ENCODE results near the gene MIOS. TPM values are rescaled to one million over a fixed set of nuclear protein-coding genes. Genes with fewer than 3 reads are reported as not detected.

The MIOS gene
- total and polyA plus RNA-seq, 5 donors = 9.4 to 26.0 (median 22.1) TPM

- intact Hi-C loops (cut with DNase I) = loop anchor here in 2 of 4 donors (10.0 kb wide), 1 partner anchor 109 kb away; no protein-coding TSS in a partner anchor
- no peak for DNase-seq
- H3K27ac ChIP-seq (ENCODE audit: low read length) = no peak overlapping the region
- WGBS = 72% methylated on average over 3 of the region's 3 CpGs
- H3K4me1 ChIP-seq (ENCODE audit: control insufficient read depth, insufficient read depth, low read length) = no peaks in the 10 kb centered on the region
- no peaks in the 10 kb centered on the region for H3K27me3 ChIP-seq (ENCODE audit: control insufficient read depth, insufficient read depth)
- no peaks in the 10 kb centered on the region for H3K9me3 ChIP-seq (ENCODE audit: control insufficient read depth, low read length)
- no peak for ATAC-seq
- no peak overlapping the region for H3K4me3 ChIP-seq (ENCODE audit: low read length)
Measured at GRCh38 chr7:7533831-7534430, 32.8 kb upstream of the MIOS start.

GRCh38 chr7:7535691-7536090 is 31.0 kb upstream of the MIOS start, which contains the start of gene COL28A1:
Gene COL28A1, minus strand, starts transcription at chr7:7535873. Its CDS starts 2,998 bp downstream, at chr7:7532875.
- intact Hi-C loops (cut with DNase I) = loop anchor here in 3 of 4 donors (5.0 to 10.0 kb wide), 2 partner anchors 111 to 433 kb away; no protein-coding TSS in a partner anchor
- ATAC-seq (no peak), DNase-seq (peak in 1 of 3 donors; percentile 66)
- no peaks in the 10 kb centered on the region for H3K4me1 ChIP-seq (ENCODE audit: control insufficient read depth, insufficient read depth, low read length)
- no peaks in the 10 kb centered on the region for H3K9me3 ChIP-seq (ENCODE audit: control insufficient read depth, low read length)
- no peak within 1 kb of the TSS for H3K4me3 ChIP-seq (ENCODE audit: low read length)
- no peak within 1 kb of the TSS for H3K27ac ChIP-seq (ENCODE audit: low read length)
- WGBS = 22% methylated on average over 1 of the region's 1 CpG
- no peaks in the 10 kb centered on the region for H3K27me3 ChIP-seq (ENCODE audit: control insufficient read depth, insufficient read depth)

- no peak for ATAC-seq
- no peaks in the 10 kb centered on the region for H3K27me3 ChIP-seq (ENCODE audit: control insufficient read depth, insufficient read depth)
- no peak overlapping the region for H3K27ac ChIP-seq (ENCODE audit: low read length)
- intact Hi-C loops (cut with DNase I) = loop anchor here in 3 of 4 donors (5.0 to 10.0 kb wide), 2 partner anchors 112 to 434 kb away; no protein-coding TSS in a partner anchor
- no peak for DNase-seq
- no peaks in the 10 kb centered on the region for H3K9me3 ChIP-seq (ENCODE audit: control insufficient read depth, low read length)
- no peak overlapping the region for H3K4me3 ChIP-seq (ENCODE audit: low read length)
- 89% methylated on average over 5 of the region's 5 CpGs for WGBS
- H3K4me1 ChIP-seq (ENCODE audit: control insufficient read depth, insufficient read depth, low read length) = no peaks in the 10 kb centered on the region
Measured at GRCh38 chr7:7536396-7537019, 30.2 kb upstream of the MIOS start.

GRCh38 chr7:7537711-7538110 is 29.0 kb upstream of the MIOS start:
- no peak overlapping the region for H3K4me3 ChIP-seq (ENCODE audit: low read length)
- DNase-seq (no peak), ATAC-seq (no peak)
- WGBS = 88% methylated on average over 2 of the region's 2 CpGs
- no peaks in the 10 kb centered on the region for H3K4me1 ChIP-seq (ENCODE audit: control insufficient read depth, insufficient read depth, low read length)
- H3K27me3 ChIP-seq (ENCODE audit: control insufficient read depth, insufficient read depth) = no peaks in the 10 kb centered on the region
- no peak overlapping the region for H3K27ac ChIP-seq (ENCODE audit: low read length)
- H3K9me3 ChIP-seq (ENCODE audit: control insufficient read depth, low read length) = no peaks in the 10 kb centered on the region
- intact Hi-C loops (cut with DNase I) = loop anchor here in 3 of 4 donors (5.0 to 10.0 kb wide), 2 partner anchors 113 to 435 kb away; no protein-coding TSS in a partner anchor

GRCh38 chr7:7539152-7539551 is 27.5 kb upstream of the MIOS start:
- Histone ChIP-seq H3K9me3 (ENCODE audit: control insufficient read depth, low read length) (no peaks in the 10 kb centered on the region), H3K4me3 (ENCODE audit: low read length) (no peak overlapping the region), H3K27me3 (ENCODE audit: control insufficient read depth, insufficient read depth) (no peaks in the 10 kb centered on the region), H3K27ac (ENCODE audit: low read length) (no peak overlapping the region), H3K4me1 (ENCODE audit: control insufficient read depth, insufficient read depth, low read length) (no peaks in the 10 kb centered on the region)
- intact Hi-C loops (cut with DNase I) = loop anchor here in 3 of 4 donors (5.0 to 10.0 kb wide), 2 partner anchors 114 to 437 kb away; no protein-coding TSS in a partner anchor
- ATAC-seq (no peak), DNase-seq (no peak)
- WGBS = 62% methylated on average over 4 of the region's 4 CpGs

GRCh38 chr7:7539711-7540110 is 27.0 kb upstream of the MIOS start:
- Histone ChIP-seq H3K4me1 (ENCODE audit: control insufficient read depth, insufficient read depth, low read length) (no peaks in the 10 kb centered on the region), H3K9me3 (ENCODE audit: control insufficient read depth, low read length) (no peaks in the 10 kb centered on the region), H3K4me3 (ENCODE audit: low read length) (no peak overlapping the region), H3K27ac (ENCODE audit: low read length) (no peak overlapping the region), H3K27me3 (ENCODE audit: control insufficient read depth, insufficient read depth) (no peaks in the 10 kb centered on the region)
- intact Hi-C loops (cut with DNase I) = loop anchor here (5.0 to 10.0 kb wide), 4 partner anchors 115 to 437 kb away; no protein-coding TSS in a partner anchor
- DNase-seq = no peak
- no peak for ATAC-seq
- 83% methylated on average over 4 of the region's 4 CpGs for WGBS

GRCh38 chr7:7542251-7542835 is 24.3 kb upstream of the MIOS start:
- Histone ChIP-seq H3K27me3 (ENCODE audit: control insufficient read depth, insufficient read depth) (no peaks in the 10 kb centered on the region), H3K4me3 (ENCODE audit: low read length) (no peak overlapping the region), H3K4me1 (ENCODE audit: control insufficient read depth, insufficient read depth, low read length) (no peaks in the 10 kb centered on the region), H3K27ac (ENCODE audit: low read length) (no peak overlapping the region), H3K9me3 (ENCODE audit: control insufficient read depth, low read length) (no peaks in the 10 kb centered on the region)
- intact Hi-C loops (cut with DNase I) = loop anchor here in 3 of 4 donors (5.0 kb wide), 3 partner anchors 120 to 440 kb away; no protein-coding TSS in a partner anchor
- DNase-seq (no peak), ATAC-seq (no peak)
- 66% methylated on average over 4 of the region's 4 CpGs for WGBS

- ATAC-seq = no peak
- Histone ChIP-seq H3K4me3 (ENCODE audit: low read length) (no peak overlapping the region), H3K9me3 (ENCODE audit: control insufficient read depth, low read length) (no peaks in the 10 kb centered on the region), H3K27ac (ENCODE audit: low read length) (no peak overlapping the region), H3K4me1 (ENCODE audit: control insufficient read depth, insufficient read depth, low read length) (no peaks in the 10 kb centered on the region), H3K27me3 (ENCODE audit: control insufficient read depth, insufficient read depth) (no peaks in the 10 kb centered on the region)
- 94% methylated on average over 3 of the region's 3 CpGs for WGBS
- intact Hi-C loops (cut with DNase I) = no loop called here
- DNase-seq = no peak
Measured at GRCh38 chr7:7548407-7548806, 18.3 kb upstream of the MIOS start.

GRCh38 chr7:7550663-7551062 is 16.0 kb upstream of the MIOS start:
- DNase-seq = no peak
- no peak overlapping the region for H3K4me3 ChIP-seq (ENCODE audit: low read length)
- no peaks in the 10 kb centered on the region for H3K9me3 ChIP-seq (ENCODE audit: control insufficient read depth, low read length)
- 95% methylated on average over 3 of the region's 3 CpGs for WGBS
- intact Hi-C loops (cut with DNase I) = no loop called here
- no peaks in the 10 kb centered on the region for H3K4me1 ChIP-seq (ENCODE audit: control insufficient read depth, insufficient read depth, low read length)
- no peaks in the 10 kb centered on the region for H3K27me3 ChIP-seq (ENCODE audit: control insufficient read depth, insufficient read depth)
- no peak overlapping the region for H3K27ac ChIP-seq (ENCODE audit: low read length)
- ATAC-seq = no peak

- H3K27ac ChIP-seq (ENCODE audit: low read length) = no peak overlapping the region
- H3K4me3 ChIP-seq (ENCODE audit: low read length) = no peak overlapping the region
- 82% methylated on average over 2 of the region's 2 CpGs for WGBS
- no peaks in the 10 kb centered on the region for H3K27me3 ChIP-seq (ENCODE audit: control insufficient read depth, insufficient read depth)
- no peaks in the 10 kb centered on the region for H3K9me3 ChIP-seq (ENCODE audit: control insufficient read depth, low read length)
- no peak for DNase-seq
- no peak for ATAC-seq
- intact Hi-C loops (cut with DNase I) = no loop called here
- H3K4me1 ChIP-seq (ENCODE audit: control insufficient read depth, insufficient read depth, low read length) = no peaks in the 10 kb centered on the region
Measured at GRCh38 chr7:7552199-7552598, 14.5 kb upstream of the MIOS start.

- intact Hi-C loops (cut with DNase I) = no loop called here
- 95% methylated on average over 1 of the region's 1 CpG for WGBS
Measured at GRCh38 chr7:7553386-7553785, 13.3 kb upstream of the MIOS start.

More at GRCh38 chr7:7553386-7553785, 13.3 kb upstream of the MIOS start:
- Histone ChIP-seq H3K27ac (ENCODE audit: low read length) (no peak overlapping the region), H3K9me3 (ENCODE audit: control insufficient read depth, low read length) (no peaks in the 10 kb centered on the region), H3K4me1 (ENCODE audit: control insufficient read depth, insufficient read depth, low read length) (no peaks in the 10 kb centered on the region), H3K27me3 (ENCODE audit: control insufficient read depth, insufficient read depth) (no peaks in the 10 kb centered on the region), H3K4me3 (ENCODE audit: low read length) (no peak overlapping the region)
- ATAC-seq (no peak), DNase-seq (no peak)
